Spleen (tissue), 7 donors: Measurements from ENCODE around the gene RNF130.

Experiments used
- CTCF ChIP-seq, 11 experiments: fragments of 200-600 bp in 7 of 11; fragments of 450-650 bp in 4 of 11; sonication (generic) in 4 of 11; IDR thresholded peaks in 8 of 11; conservative IDR thresholded peaks in 3 of 11; 1 replicate in 7 of 11; 2 replicates in 4 of 11; pipeline versions ENCODE4 v1.4.0 to v1.8.0; 2016 to 2021; ENCODE audit warnings: antibody characterized with exemption in 11 of 11, inconsistent platforms in 4 of 11, mild to moderate bottlenecking in 1 of 11
- POLR2A ChIP-seq, 3 donors: fragments of 450-650 bp; IDR thresholded peaks; one replicate each; pipeline ENCODE4 v1.5.1; 2017; ENCODE audit warnings: antibody characterized with exemption in 3 of 3, mild to moderate bottlenecking in 1 of 3
- donor health status: DM: no; HTN: no; CAD: no; lungs with moderate emphysema.
- donor health status: DM: no; HTN: no; CAD: no.
- donor health status: DM: no; HTN: no; CAD: no.

GRCh38 chr5:180097926-180098325, 26.4 kb upstream of the RNF130 start:
- TF ChIP-seq CTCF (IDR thresholded peaks at IDR 0.05 in 8 of 11, conservative IDR thresholded peaks at IDR 0.05 in 3 of 11) (no peak), POLR2A (IDR thresholded peaks at IDR 0.05) (no peak)
